MM.1S (cell line): Measurements from ENCODE around the gene POLR2F.

Experiments
- CTCF ChIP-seq: fragments of 300-600 bp; sonication (generic); IDR thresholded peaks from 2 replicates; pipeline ENCODE4 v1.5.1; 2016; ENCODE audit warnings: antibody characterized with exemption, low read length, mixed read lengths
- EZH2 ChIP-seq: fragments of 300-600 bp; sonication (generic); optimal IDR thresholded peaks from 2 replicates; pipeline ENCODE3; 2017; ENCODE audit warnings: low read depth, mild to moderate bottlenecking, antibody characterized with exemption, low read length, mixed read lengths
- EZH2phosphoT487 ChIP-seq: fragments of 300-600 bp; sonication (generic); IDR thresholded peaks from 2 replicates; pipeline ENCODE4 v1.6.1; 2018; ENCODE audit warnings: antibody characterized with exemption, low read length

GRCh38 chr22:37975153-37975552 lies 21.7 kb downstream of the POLR2F start:
- no peak for TF ChIP-seq CTCF
- no peak for TF ChIP-seq EZH2
- no peak for TF ChIP-seq EZH2phosphoT487
